DOHH2 (cell line): ENCODE measurements around the gene SIRT3.

Source experiments
- CTCF ChIP-seq: fragments of 200-600 bp; sonication (generic); IDR thresholded peaks from one replicate; pipeline ENCODE4 v1.5.1; 2014; ENCODE audit warnings: antibody characterized with exemption, mild to moderate bottlenecking, low read depth, low read length; ENCODE audit not compliant: poor library complexity, severe bottlenecking
- EZH2phosphoT487 ChIP-seq: fragments of 200-600 bp; sonication (generic); IDR thresholded peaks from 2 replicates; pipeline ENCODE4 v1.6.1; 2017; ENCODE audit warnings: borderline replicate concordance, mild to moderate bottlenecking, antibody characterized with exemption, low read length, moderate library complexity, mixed read lengths

GRCh38 chr11:271319-271715 lies 35.2 kb upstream of the SIRT3 start:
- TF ChIP-seq CTCF, result no peak
- TF ChIP-seq EZH2phosphoT487, result no peak
